GM18511 (cell line): ENCODE results near the gene MYBPC2.

Experiments
- ATAC-seq: cut with Tn5 transposase; IDR thresholded peaks from one replicate; pipeline ENCODE4 v1.9.1; 2021; ENCODE audit warnings: mild to moderate bottlenecking, moderate library complexity; ENCODE audit not compliant: unreplicated experiment

Gene MYBPC2

DNA sequence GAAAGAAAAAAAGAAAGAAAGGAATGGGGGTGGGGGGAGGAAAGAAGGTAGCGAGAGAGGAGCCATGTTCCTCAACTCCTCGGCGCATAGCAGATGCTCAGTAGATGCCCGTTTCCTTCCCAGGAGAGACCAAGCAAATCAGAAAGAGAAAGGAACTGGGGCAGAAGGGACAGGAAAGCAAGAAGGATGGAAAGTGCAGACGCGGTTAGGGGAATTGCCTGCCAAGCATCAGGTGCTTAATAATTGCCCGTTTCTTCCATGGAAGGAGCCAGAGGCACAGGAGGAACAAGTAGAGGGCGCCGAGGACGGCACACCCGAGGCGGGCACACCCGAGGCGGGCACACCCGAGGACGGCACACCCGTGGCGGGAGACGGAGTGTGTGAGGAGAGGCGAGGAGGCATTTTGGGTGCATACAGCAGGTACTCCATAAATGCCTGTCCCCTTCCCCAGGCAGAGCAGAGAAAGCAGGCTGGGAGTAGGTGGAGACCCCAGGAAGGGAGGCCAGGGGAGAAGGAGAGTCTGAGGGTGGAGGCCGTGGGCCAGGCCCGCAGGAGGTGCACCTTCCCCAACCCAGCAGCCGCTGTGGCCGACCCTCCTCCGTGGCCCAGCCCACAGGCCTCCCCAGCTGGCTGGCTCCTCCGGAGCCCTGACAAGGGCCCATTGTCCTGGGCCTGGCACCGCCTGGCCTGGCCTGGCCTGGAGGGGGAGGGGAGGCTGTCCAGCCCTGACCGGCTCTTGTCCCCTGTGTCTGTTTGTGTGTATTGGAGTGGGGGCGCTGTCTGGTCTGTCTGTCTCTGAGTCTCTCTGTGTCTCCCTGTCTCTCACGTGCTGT is 63.7 kb downstream of the MYBPC2 start:
- no peak for ATAC-seq

DNA sequence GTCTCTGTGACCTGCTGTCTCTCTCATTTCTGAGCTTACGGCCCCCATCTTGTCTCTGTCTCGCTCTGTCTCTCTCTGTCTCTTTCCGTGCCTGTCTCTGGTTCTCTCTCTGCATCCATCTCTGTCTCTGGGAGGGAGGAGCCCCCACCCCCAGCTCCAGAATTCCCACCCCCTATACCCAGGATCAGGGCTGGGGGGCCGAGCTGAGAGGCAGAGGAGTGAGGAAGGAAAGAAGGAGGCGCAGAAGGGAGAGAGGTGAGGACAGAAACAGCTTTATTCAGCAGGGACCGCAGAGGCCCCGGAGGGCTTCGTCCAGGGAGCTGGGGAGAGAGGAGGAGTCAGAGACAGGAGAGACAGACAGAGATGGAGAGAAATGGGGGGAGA is 64.3 kb downstream of the MYBPC2 start:
- ATAC-seq, result no peak

DNA sequence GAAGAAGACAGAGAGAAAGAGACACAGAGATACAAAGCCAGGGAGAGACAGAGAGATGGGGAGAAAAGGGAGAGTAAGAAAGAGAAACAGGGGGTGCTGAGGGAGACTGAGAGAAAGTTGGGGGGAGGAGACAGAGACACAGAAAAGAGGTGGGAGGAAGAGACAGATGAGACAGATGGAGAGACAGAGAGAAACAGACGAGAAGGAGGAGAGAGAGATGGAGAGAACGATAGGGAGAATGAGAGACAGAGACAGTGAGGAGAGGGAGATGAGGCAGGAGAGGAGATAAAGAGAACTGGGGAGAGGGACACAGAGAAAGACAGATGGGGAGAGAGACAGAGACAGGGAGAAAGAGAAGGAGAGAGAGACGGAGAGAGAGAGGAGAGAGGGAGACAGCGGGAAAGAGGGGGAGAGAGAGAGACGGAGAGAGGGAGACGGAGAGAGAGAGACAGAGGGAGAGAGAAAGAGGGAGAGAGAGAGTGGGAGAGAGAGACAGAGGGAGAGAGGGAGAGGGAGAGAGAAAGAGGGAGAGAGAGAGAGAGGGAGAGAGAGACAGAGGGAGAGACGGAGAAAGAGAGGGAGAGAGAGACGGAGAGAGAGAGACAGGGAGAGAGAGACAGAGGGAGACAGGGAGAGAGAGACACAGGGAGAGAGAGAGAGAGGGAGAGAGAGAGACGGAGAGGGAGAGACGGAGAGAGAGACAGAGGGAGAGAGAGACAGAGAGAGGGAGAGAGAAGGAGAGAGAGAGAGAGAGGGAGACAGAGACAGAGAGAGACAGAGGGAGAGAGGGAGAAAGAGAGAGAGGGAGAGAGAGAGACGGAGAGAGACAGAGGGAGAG is 65.7 kb downstream of the MYBPC2 start:
- no peak for ATAC-seq

DNA sequence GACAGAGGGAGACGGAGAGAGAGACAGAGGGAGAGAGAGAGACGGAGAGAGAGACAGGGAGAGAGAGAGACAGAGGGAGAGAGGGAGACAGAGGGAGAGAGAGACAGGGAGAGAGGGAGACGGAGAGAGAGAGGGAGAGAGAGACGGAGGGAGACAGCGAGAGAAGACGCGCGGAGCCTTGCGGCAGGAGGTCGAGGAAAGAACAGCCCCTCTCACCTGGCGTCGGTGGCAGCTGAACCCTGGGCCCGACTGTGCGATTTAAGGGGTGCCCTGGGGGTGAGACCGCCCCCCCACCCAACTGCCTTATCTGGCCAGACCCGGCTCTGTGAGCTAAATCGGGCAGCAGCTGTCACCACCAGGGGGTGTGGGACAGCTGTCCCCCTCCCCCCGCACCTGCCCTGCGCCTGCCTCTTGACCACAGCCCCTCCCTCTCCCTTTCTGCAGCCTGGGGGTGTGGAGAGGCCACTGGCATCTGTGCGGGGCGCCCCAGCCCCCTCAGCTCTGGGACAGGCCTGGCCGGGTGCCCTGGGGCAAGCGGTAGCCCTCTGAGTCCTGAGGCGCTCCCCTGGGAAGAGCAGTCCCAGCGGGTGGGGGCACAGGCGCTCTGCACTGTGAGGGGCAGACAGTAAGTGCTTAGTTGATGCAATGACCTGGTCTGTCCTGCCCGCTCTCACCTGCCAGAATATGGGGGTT is 67.5 kb downstream of the MYBPC2 start:
- no peak for ATAC-seq

DNA sequence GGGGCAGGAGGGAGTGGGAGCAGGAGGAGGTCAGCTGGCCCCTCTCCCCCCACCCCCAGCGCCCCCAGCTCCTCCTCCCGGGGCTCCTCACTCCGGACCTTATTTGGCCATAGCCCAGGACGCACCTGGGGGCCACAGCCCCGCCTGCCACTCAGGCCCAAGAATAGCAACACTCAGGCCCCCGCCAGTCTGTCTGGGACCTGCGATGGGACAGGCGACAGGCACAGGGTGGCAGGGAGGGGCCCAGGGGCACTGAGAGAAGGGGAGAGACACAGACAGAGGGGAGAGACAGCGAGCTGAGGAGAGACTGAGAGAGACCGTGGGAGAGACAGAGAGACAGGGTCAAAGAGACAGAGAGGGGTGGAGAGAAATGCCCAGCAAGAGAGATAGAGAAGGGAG is 68.1 kb downstream of the MYBPC2 start:
- no peak for ATAC-seq

DNA sequence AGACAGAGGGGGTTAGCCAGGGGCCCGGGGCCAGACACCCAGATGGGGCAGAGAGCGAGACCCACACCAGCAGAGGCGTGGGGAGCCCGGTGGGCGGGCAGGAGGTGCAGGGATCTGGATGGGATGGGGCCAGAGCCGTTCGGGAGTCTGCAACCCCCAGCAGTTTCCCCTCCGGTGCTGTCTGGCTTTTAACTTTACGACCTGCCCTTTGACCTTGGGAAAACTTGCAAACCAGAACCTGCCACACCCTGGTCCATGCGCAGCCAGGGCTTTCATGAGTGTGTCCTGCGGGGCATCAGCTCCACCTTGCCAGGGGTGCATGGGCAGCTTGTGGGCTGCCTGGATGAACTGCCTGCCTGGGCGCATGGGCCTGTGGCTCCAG is 68.5 kb downstream of the MYBPC2 start:
- ATAC-seq, result no peak

GRCh38 chr19:50501568-50502475 is 69.1 kb downstream of the MYBPC2 start:
- no peak for ATAC-seq

- ATAC-seq, result no peak
Observed at GRCh38 chr19:50505856-50506611, 73.3 kb downstream of the MYBPC2 start.

DNA sequence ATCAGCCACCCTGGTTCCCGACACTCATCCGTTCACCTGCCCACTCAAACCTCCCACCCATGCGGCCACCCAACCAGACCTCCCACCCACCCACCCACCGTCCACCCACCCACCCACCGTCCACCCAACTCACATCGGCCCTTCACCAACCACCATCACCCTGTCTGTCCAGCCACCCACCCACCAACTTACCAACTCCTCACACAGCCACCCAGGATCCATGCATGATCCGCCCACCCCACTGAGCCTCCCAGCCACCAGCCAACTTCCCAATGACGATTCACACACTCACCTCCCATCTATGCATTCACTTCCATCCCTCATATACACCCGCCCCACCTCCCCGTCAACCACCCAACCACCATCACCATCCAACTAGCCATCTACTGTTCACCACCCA is 74.0 kb downstream of the MYBPC2 start:
- ATAC-seq, result no peak

DNA sequence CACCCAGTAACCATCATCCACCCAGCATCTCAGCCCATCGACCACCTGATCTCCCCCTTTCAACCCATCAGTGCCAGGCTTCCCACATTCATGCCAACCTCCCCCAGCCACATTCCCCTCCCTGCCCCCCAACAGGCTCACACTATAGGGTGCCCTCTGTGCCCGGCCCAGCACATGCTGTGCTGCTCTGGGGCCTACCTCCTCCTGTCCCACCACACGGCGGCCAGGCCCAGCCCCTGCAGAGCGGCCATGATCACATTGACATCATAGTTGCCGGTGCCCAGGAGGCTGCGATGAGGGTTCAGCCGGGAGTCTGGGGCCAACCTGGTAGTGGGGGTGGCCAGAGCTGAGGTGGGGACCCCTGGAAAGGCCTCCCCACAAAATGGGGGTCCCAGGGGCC is 74.7 kb downstream of the MYBPC2 start:
- ATAC-seq, result no peak

DNA sequence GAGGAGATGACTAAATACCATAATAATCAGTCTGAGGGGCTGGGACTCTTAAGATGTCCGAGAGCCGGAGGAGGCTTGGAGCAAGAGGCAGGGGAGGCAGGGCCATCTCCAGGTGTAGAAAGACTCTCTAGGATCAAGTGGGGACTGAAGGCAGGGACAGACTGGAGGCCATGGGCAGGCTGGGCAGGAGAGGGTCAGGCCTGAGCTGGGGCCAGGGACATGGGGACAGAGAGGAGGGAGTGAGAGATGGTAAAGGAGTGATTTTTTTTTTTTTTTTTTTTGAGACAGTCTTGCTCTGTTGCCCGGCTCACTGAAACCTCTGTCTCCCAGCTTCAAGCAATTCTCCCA is 76.1 kb downstream of the MYBPC2 start:
- no peak for ATAC-seq

GRCh38 chr19:50509366-50509765 is 76.7 kb downstream of the MYBPC2 start:
- no peak for ATAC-seq

DNA sequence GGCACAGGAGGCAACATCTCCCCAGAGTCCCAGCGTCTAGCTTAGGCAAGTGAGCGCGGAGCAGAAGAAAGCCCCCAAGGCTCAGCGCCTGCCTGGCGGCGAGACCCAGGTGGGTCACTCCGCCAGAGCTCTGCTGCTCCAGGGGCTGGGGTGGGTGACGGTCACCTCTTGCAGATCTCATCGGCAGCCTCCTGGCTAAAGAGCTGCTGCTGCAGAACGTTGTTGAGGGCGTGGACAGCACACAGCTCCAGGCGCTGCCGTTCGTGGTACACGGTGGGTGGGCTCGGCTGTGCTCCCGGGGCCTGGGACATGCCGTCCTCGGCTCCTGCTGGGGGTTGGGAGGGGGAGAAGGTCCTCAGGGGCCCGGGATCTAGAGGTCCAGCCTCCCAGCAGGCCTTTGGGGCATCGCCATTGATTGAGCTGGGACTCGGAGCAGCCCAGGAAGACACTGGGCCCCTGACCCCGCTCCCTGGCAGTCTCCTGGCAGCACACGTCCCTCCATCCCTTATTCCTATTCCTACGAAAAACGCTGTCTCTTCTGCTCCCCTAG is 77.5 kb downstream of the MYBPC2 start:
- ATAC-seq, result no peak

DNA sequence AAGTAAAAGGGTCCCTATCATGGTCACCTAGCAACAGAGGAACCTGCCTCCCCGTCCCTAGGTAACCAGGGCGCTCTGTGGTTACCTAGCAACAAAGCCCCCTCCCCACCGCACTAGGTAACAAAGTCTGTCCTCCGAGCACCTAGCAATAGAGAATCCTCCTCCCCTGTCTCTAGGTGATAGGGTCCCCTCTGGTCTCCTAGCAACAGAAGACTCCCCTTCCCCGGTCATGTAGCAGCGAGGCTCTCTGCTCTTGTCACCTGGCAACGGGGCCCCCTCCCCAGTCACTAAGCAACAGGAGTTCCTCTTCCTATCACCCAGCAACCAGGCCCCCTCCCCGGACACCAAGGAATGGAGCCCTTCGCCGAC is 78.0 kb downstream of the MYBPC2 start:
- no peak for ATAC-seq

DNA sequence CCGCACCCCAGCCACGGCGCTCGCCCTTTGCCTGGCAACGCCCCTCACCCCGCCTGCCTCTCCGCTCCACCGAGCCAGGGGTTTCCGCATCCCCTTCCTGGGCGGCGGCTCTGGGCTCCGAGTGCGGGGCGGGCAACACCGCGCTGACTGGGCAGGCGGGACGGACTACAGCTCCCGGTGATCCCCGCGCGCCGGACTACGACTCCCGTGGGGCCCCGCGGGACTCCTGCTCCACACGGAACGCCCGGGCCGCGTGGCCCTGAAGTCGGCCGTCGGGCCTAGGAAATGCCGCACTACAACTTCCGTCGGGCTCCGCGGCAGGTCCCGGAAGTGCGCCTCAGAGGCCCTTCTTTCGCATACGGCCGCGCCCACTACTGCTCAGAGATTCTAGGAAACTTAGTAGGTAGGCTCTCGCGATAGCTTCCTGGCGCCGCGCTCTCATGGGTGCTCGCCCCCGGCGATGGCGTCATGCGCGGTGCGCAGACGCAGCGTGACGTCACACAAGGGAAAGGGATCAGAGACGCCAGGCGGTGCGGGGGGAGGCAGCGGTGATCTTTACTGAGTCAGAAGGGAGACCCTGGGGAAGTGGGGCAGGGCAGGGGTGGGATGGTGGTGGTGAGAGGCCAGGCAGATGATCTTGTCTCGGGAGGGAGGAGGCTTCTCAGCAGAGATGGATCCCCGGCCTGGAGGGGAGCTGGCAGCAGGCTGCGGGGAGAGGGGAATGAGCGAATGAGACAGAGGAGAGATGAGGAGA is 78.6 kb downstream of the MYBPC2 start, which contains the start of gene JOSD2:
TSS of gene JOSD2 (minus strand) at position 123 of the 754 bp plus-strand sequence. CDS start 760 bp downstream, outside the sequence.
- peak; percentile 85 for ATAC-seq

DNA sequence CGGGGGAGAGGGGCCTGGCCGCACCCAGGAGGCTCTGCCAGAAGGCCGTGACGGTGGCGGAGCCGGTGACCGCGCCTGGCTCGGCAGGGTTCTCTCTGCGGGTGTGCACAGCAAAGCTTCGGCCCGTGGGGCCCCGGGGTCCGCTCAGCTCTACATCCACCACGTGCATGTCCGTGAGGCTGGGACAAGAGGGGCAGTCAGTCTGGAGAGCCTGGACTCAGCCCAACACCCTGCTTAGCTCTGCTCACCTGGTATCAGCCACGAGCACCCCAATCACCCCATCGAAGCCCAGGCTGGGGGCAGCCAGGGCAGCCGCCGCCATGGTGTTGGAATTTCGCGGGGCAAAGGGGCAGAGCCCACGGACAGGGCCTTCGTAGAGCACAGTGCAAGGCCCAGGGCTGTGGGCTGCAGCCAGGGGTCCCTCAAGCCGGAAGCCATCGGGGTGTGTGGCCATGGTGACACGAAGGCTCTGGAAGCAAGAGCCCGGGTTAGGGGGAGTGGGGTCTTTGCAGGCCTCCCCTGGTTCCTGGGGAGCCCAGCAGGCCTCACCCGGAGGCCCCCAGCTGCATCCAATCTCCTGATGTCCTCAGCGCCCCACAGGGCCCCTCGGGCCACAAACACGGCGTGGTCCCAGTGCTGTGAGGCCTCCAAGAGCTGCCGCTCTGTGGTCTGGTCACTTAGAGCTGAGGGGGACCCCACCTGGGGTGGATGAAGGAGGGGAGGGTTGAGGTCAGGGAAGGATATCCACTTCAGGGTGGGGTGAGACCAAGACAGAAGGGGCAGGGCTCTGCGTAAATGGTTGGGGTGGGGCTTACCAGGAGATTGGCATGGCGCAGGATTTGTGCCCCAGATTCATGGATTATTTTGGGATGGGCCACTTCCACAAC is 79.7 kb downstream of the MYBPC2 start:
- ATAC-seq, result no peak

DNA sequence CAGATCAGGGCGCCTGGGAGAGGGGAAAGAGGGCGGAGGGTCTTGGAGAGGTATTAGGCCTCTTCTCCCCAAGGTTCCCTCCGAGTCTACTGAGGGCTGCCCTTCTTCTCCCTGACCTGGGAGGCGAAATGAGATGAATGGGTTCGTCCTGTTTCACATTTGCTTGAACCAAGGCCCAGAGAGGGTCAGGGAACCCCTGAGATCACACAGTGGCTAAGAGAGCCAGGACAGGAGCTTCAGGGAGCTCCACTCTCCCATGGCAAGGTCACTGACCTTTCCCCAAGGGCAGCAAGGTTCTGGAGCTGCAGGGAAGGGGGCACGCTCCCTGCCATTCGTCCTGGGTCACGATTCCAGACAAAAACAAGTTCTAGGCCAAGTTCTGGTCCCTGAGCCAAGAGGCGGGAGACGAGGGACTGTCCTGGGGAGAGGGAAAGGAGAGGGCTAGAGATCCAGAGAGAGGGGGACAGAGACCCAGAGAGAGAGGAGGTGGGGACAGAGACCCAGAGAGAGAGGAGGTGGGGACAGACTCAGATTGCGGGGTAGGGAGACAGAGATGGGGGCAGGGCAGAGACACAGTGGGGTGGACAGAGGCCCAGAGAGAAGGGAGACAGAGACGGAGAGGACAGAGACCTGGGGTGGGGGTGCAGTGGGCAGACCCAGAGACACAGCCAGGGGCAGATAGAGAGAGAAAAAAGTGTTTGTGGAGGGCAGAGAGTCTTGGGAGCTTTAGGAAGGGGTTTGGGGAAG is 80.5 kb downstream of the MYBPC2 start:
- no peak for ATAC-seq
